RWPE2 (cell line): Measurements from ENCODE around the gene IFNAR2.

Experiments
- ATAC-seq: fragments of 200-7000 bp; cut with Tn5 transposase; 3 replicates; pipeline ENCODE4 v1.9.1; 2021; ENCODE audit warnings: low read depth
- DNase-seq: peaks from one replicate; pipeline ENCODE4 v3.0.0-alpha.2; 2020; ENCODE audit warnings: low spot score
- H3K27ac ChIP-seq: fragments of 450-650 bp; 2 replicates; pipeline ENCODE4 v1.5.1; 2017; ENCODE audit warnings: mild to moderate bottlenecking; ENCODE audit not compliant: poor library complexity, severe bottlenecking
- H3K27me3 ChIP-seq: fragments of 250-450 bp; sonication (Bioruptor Pico); 2 replicates; pipeline ENCODE4 v1.5.1; 2021; ENCODE audit warnings: mild to moderate bottlenecking, moderate library complexity; ENCODE audit not compliant: insufficient read depth, poor library complexity, severe bottlenecking
- H3K36me3 ChIP-seq: fragments of 250-450 bp; sonication (Bioruptor Pico); 2 replicates; pipeline ENCODE4 v1.5.1; 2020; ENCODE audit warnings: low read depth, mild to moderate bottlenecking, moderate library complexity
- H3K4me1 ChIP-seq: fragments of 250-450 bp; sonication (Bioruptor Pico); 2 replicates; pipeline ENCODE4 v1.5.1; 2021; ENCODE audit warnings: mild to moderate bottlenecking, moderate library complexity; ENCODE audit not compliant: insufficient read depth, poor library complexity, severe bottlenecking
- H3K4me3 ChIP-seq: fragments of 250-450 bp; sonication (Bioruptor Pico); 2 replicates; pipeline ENCODE4 v1.5.1; 2021; ENCODE audit warnings: mild to moderate bottlenecking, moderate library complexity; ENCODE audit not compliant: severe bottlenecking
- H3K9me3 ChIP-seq: fragments of 250-450 bp; sonication (Bioruptor Pico); 2 replicates; pipeline ENCODE4 v1.5.1; 2021; ENCODE audit warnings: mild to moderate bottlenecking, moderate library complexity; ENCODE audit not compliant: severe bottlenecking
- TF ChIP-seq, protein P1 (sequence below): fragments of 450-650 bp; IDR thresholded peaks from one replicate; pipeline ENCODE4 v1.5.1; 2017; ENCODE audit warnings: mild to moderate bottlenecking, moderate library complexity; ENCODE audit not compliant: poor library complexity, severe bottlenecking

Gene IFNAR2

DNA sequence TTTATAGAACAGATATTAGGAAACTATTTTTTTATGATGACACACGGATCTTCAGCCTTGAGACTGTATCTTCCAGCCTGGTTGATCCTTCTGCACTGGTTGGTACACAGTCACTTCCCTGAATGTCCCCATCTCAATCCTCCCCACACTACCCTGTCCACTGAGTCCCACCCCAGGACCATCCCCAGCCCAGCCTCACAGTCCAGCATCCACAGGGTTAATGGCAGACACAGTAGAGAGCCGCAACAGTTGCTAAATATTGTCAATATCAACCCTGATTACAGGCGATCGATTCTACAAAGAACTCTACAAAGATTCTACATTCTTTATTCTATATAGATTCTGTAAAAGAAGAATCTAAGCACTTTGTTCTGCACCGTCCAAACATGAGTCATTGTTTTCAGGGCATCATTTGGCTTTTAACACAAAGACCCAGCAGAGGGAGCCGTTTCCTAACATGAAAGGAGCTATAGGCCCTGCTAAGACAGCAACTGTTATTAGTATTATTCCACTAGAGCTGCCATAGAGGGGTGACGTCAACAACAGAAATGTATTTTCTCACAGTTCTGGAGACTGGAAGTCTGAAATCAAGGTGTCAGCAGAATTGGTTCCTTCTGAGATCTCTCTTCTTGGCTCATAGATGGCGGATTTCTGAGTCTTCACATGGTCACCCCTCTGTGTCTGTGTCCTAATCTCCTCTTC is 30.1 kb upstream of the IFNAR2 start:
- Histone ChIP-seq H3K4me1 (peaks cover 10% of the 10 kb centered on the region), H3K36me3 (no peaks in the 10 kb centered on the region), H3K27ac (no peak overlapping the region), H3K27me3 (no peaks in the 10 kb centered on the region), H3K4me3 (no peak overlapping the region), H3K9me3 (no peaks in the 10 kb centered on the region)
- DNase-seq (no peak), ATAC-seq (peak; percentile 79)
- TF ChIP-seq, protein P1, sequence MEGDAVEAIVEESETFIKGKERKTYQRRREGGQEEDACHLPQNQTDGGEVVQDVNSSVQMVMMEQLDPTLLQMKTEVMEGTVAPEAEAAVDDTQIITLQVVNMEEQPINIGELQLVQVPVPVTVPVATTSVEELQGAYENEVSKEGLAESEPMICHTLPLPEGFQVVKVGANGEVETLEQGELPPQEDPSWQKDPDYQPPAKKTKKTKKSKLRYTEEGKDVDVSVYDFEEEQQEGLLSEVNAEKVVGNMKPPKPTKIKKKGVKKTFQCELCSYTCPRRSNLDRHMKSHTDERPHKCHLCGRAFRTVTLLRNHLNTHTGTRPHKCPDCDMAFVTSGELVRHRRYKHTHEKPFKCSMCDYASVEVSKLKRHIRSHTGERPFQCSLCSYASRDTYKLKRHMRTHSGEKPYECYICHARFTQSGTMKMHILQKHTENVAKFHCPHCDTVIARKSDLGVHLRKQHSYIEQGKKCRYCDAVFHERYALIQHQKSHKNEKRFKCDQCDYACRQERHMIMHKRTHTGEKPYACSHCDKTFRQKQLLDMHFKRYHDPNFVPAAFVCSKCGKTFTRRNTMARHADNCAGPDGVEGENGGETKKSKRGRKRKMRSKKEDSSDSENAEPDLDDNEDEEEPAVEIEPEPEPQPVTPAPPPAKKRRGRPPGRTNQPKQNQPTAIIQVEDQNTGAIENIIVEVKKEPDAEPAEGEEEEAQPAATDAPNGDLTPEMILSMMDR, result peak; percentile 90

DNA sequence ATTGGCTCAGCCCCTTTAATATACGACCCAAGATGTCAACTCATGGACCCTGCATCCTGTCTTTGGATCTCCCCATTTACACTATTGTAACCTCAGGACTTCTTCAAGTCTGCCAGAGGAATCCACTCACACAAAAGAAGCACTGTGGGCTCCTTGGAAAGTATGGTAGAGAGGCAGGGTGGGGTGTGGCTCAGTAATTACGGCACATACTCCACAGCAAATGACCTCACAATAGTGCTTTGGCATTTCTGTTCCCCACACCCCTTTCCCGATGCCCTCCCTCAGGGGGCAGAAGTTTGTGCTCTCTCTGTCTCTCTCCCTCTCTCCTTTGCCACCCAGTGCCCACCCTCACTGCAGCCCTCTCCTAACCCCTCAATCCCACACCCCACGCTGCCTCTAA is 27.8 kb upstream of the IFNAR2 start:
- Histone ChIP-seq H3K27ac (no peak overlapping the region), H3K27me3 (no peaks in the 10 kb centered on the region), H3K4me1 (peaks cover 10% of the 10 kb centered on the region), H3K4me3 (no peak overlapping the region), H3K9me3 (no peaks in the 10 kb centered on the region), H3K36me3 (no peaks in the 10 kb centered on the region)
- TF ChIP-seq, protein P1, result no peak
- DNase-seq (no peak), ATAC-seq (no peak)

DNA sequence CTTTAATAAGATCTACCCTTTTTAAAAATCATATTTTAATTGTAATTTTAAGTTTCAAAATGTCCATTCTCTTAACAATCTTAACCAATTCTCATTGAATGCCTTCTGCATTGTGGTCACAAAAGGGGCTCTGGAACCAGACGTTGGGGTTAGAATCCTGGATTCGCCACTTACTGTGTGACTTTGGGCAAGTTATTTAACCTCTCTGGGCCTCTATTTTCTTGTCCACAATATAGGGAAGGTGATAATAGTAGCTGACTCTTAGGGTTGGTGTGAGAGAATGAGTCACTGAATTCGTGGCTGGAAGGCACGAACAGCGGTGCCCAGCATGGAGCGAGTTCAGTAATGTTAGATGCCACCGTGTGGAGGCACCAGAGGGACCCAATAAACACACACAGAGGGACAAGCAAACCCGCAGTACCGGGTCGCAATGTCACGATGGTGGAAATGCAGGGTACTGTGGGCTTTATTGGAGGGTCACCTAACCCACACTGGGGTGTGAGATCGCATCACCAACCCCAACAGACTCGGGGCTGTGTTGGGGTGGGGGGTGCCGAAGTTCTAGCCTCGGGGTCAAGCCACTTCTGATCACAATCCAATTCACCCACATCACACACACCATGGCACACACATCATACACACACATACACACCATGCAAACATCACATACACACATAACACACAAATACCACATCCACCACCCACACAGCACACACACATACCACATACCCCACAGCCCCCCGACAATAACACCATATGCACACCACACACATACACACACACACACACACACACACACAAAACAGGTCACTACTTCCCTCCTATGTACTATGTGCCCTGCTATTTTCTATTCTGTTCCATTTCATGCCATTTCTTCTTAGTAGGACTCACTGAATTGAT is 27.0 kb upstream of the IFNAR2 start:
- ATAC-seq (no peak), DNase-seq (no peak)
- Histone ChIP-seq H3K27me3 (no peaks in the 10 kb centered on the region), H3K27ac (no peak overlapping the region), H3K9me3 (no peaks in the 10 kb centered on the region), H3K4me3 (no peak overlapping the region), H3K36me3 (no peaks in the 10 kb centered on the region), H3K4me1 (peaks cover 10% of the 10 kb centered on the region)
- TF ChIP-seq, protein P1, result no peak

DNA sequence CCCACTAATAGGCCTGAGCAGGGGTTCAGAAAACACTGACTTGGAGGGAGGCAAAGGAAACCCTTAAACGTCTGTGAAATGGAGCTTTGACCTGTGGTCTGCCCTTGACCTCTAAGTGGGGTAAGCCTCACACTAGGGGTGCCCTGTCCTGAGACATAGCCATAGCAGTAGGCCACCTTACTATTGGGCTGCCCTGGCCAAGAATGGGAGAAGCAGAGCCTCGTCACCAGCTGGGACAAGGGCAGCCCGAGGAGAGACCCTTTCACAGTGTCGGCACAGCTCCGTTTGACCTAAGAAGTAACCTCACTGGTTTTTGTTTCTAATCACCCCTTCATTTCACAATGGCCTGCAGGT is 26.4 kb upstream of the IFNAR2 start:
- TF ChIP-seq, protein P1, result no peak
- no peak overlapping the region for H3K4me3 ChIP-seq
- H3K27ac ChIP-seq, result peak overlapping the region; percentile 21
- ATAC-seq (no peak), DNase-seq (no peak)
- no peaks in the 10 kb centered on the region for H3K27me3 ChIP-seq
- H3K9me3 ChIP-seq, result no peaks in the 10 kb centered on the region
- H3K36me3 ChIP-seq, result no peaks in the 10 kb centered on the region
- peaks cover 10% of the 10 kb centered on the region for H3K4me1 ChIP-seq

DNA sequence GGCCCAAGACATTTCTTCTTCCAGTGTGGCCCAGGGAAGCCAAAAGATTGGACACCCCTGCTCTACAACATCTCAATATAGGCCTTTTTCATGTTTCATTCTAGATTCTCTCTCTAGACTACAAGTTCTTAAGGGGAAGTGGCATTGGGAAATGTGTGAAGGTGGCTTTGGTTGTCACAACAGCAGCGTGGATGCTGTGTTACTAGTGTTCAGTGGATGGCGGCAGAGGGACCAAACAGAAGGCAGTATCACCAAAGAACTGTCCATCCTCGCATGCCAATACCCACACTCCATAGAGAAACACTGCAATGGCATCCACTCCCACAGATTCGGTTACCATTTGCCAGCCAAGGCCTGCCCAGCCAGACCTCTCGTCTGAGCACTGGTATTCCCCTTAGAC is 24.3 kb upstream of the IFNAR2 start:
- no peak overlapping the region for H3K27ac ChIP-seq

More for the DNA sequence above, 24.3 kb upstream of the IFNAR2 start:
- TF ChIP-seq, protein P1, result no peak
- Histone ChIP-seq H3K4me3 (no peak overlapping the region), H3K36me3 (no peaks in the 10 kb centered on the region), H3K27me3 (no peaks in the 10 kb centered on the region), H3K9me3 (peaks cover 2% of the 10 kb centered on the region), H3K4me1 (peaks cover 10% of the 10 kb centered on the region)
- no peak for DNase-seq
- no peak for ATAC-seq
